ENCODE results near the gene OSBP2. TPM values are rescaled to one million over a fixed set of nuclear protein-coding genes. Genes with fewer than 3 reads are reported as not detected.

The OSBP2 gene
- total and polyA plus RNA-seq, 12 donors, result 0.84 to 20.1 (median 13.2) TPM

- Histone ChIP-seq H3K9me3 (no peaks in the 10 kb centered on the region), H3K4me3 (peak overlapping the region in 1 of 10 donors; percentile 63), H3K4me1 (peaks cover 0 to 15% (median 8%) of the 10 kb centered on the region in 9 donors), H3K36me3 (no peaks in the 10 kb centered on the region), H3K27ac (no peak overlapping the region), H3K27me3 (peaks cover 0 to 32% (median 10%) of the 10 kb centered on the region in 7 donors)
- WGBS, 2 donors, result 90 to 93% methylated on average over 7 of the region's 7 CpGs
- intact Hi-C loops (cut with DNase I), result no loop called here
- DNase-seq (no peak), ATAC-seq (no peak)
- TF ChIP-seq CTCF (IDR thresholded peaks at IDR 0.05), result no peak
These were observed 1.4 kb downstream of the OSBP2 start for GRCh38 chr22:30695871-30696655.

- Histone ChIP-seq H3K4me1 (peaks cover 0 to 15% (median 8%) of the 10 kb centered on the region in 9 donors), H3K27ac (no peak overlapping the region), H3K9me3 (no peaks in the 10 kb centered on the region), H3K27me3 (peaks cover 0 to 31% (median 10%) of the 10 kb centered on the region in 7 donors), H3K4me3 (no peak overlapping the region), H3K36me3 (no peaks in the 10 kb centered on the region)
- whole genome bisulfite sequencing, 2 donors, result 89 to 91% methylated on average over 7 of the region's 7 CpGs
- DNase-seq, result no peak
- ATAC-seq, result no peak
- no peak for TF ChIP-seq CTCF (IDR thresholded peaks at IDR 0.05)
- intact Hi-C loops (cut with DNase I), result no loop called here
These were observed 3.3 kb downstream of the OSBP2 start for GRCh38 chr22:30697975-30698374.

DNA sequence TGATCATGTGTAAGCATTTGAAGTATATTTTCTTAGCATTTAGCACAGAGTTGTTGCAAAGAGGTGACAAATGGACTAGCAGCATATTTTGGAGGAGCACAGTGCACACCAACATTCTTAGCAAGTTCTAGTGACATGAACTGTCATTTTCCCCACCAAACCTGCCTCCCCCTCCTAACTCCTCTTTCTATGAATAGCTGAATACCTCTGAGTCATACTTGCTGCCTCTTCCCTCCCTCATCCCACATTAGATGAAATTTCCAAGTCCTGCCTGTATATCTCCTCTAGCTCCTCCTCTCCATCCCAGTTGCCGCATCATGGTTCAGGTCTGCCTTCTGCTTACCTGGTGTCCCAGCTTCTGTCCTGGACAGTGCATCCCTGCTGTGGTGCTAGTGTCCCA, 7.2 kb downstream of the OSBP2 start:
- Histone ChIP-seq H3K27ac (no peak overlapping the region), H3K4me3 (no peak overlapping the region), H3K4me1 (no peaks in the 10 kb centered on the region), H3K36me3 (no peaks in the 10 kb centered on the region), H3K27me3 (no peaks in the 10 kb centered on the region), H3K9me3 (no peaks in the 10 kb centered on the region)
- WGBS, 2 donors, result 77 to 85% methylated on average over 1 of the region's 1 CpG
- ATAC-seq (peak in 1 of 8 donors; percentile 33), DNase-seq (no peak)
- no peak for TF ChIP-seq CTCF (IDR thresholded peaks at IDR 0.05)
- intact Hi-C loops (cut with DNase I), result no loop called here

- Histone ChIP-seq H3K36me3 (no peaks in the 10 kb centered on the region), H3K27me3 (no peaks in the 10 kb centered on the region), H3K4me1 (no peaks in the 10 kb centered on the region), H3K9me3 (no peaks in the 10 kb centered on the region), H3K27ac (no peak overlapping the region), H3K4me3 (no peak overlapping the region)
- TF ChIP-seq CTCF (IDR thresholded peaks at IDR 0.05), result no peak
- ATAC-seq (no peak), DNase-seq (no peak)
- WGBS, 2 donors, result 85 to 92% methylated on average over 1 of the region's 1 CpG
- intact Hi-C loops (cut with DNase I), result no loop called here
These were observed 8.2 kb downstream of the OSBP2 start for GRCh38 chr22:30702856-30703255.
